CD14-positive monocyte (primary cell): Measurements from ENCODE around the gene ICAM2. TPM values are rescaled to one million over a fixed set of nuclear protein-coding genes. Genes with fewer than 3 reads are reported as not detected.

Experiments
- DNase-seq, 3 donors: peaks; one replicate each; pipeline ENCODE4 v3.0.0-alpha.2; 2011 to 2022
- H2AFZ ChIP-seq: 2 replicates; pipeline ENCODE4 v1.6.0; 2012; ENCODE audit warnings: mild to moderate bottlenecking, low read depth, low read length, inconsistent platforms; ENCODE audit not compliant: insufficient read depth, poor library complexity, severe bottlenecking
- H3K27ac ChIP-seq, 2 donors: 1 replicate in 1 of 2; 2 replicates in 1 of 2; pipeline ENCODE4 v1.5.1; 2012 to 2013; ENCODE audit warnings: low read length in 2 of 2, control low read depth in 1 of 2, inconsistent platforms in 1 of 2, low read depth in 1 of 2, mild to moderate bottlenecking in 1 of 2
- H3K27me3 ChIP-seq, 2 donors: one replicate each; pipeline versions ENCODE4 v1.6.0 to v1.6.1; 2011 to 2013; ENCODE audit warnings: low read length in 2 of 2; ENCODE audit not compliant: control insufficient read depth in 2 of 2, insufficient read depth in 2 of 2
- H3K36me3 ChIP-seq, 2 donors: replicated peaks in 1 of 2; 1 replicate in 1 of 2; 2 replicates in 1 of 2; pipeline versions ENCODE4 v1.5.1 to v1.6.1; 2012 to 2013; ENCODE audit warnings: low read length in 2 of 2, control low read depth in 1 of 2, inconsistent platforms in 1 of 2, mild to moderate bottlenecking in 1 of 2; ENCODE audit not compliant: insufficient read depth in 2 of 2, control insufficient read depth in 1 of 2
- H3K4me1 ChIP-seq, 2 donors: 1 replicate in 1 of 2; 2 replicates in 1 of 2; pipeline versions ENCODE4 v1.5.1 to v1.6.1; 2012 to 2013; ENCODE audit warnings: low read length in 2 of 2, control low read depth in 1 of 2, inconsistent platforms in 1 of 2, mild to moderate bottlenecking in 1 of 2, moderate library complexity in 1 of 2; ENCODE audit not compliant: insufficient read depth in 2 of 2, control insufficient read depth in 1 of 2
- H3K4me2 ChIP-seq: replicated peaks from 2 replicates; pipeline ENCODE3; 2012; ENCODE audit warnings: low read length, moderate library complexity, mild to moderate bottlenecking; ENCODE audit not compliant: poor library complexity, severe bottlenecking; ENCODE audit errors: extremely low read depth
- H3K4me3 ChIP-seq, 3 experiments: fragments of 200-600 bp in 1 of 3; sonication (generic) in 1 of 3; replicated peaks in 1 of 3; 1 replicate in 2 of 3; 2 replicates in 1 of 3; pipeline ENCODE4 v1.5.1; 2011 to 2013; ENCODE audit warnings: low read length in 3 of 3, mild to moderate bottlenecking in 3 of 3, control low read depth in 2 of 3, low read depth in 2 of 3, inconsistent platforms in 1 of 3, moderate library complexity in 1 of 3
- H3K79me2 ChIP-seq: 2 replicates; pipeline ENCODE4 v1.6.0; 2012; ENCODE audit warnings: mild to moderate bottlenecking, control low read depth, inconsistent platforms, low read length, moderate library complexity; ENCODE audit not compliant: insufficient read depth
- H3K9ac ChIP-seq: 2 replicates; pipeline ENCODE4 v1.6.0; 2017; ENCODE audit warnings: low read length, mild to moderate bottlenecking; ENCODE audit not compliant: insufficient read depth, poor library complexity, severe bottlenecking
- H3K9me3 ChIP-seq, 2 donors: replicated peaks in 1 of 2; 1 replicate in 1 of 2; 2 replicates in 1 of 2; pipeline versions ENCODE4 v1.5.1 to v1.6.1; 2012 to 2013; ENCODE audit warnings: low read length in 2 of 2, control low read depth in 1 of 2; ENCODE audit not compliant: control insufficient read depth in 1 of 2, insufficient read depth in 1 of 2
- H4K20me1 ChIP-seq: 2 replicates; pipeline ENCODE4 v1.6.0; 2012; ENCODE audit warnings: mild to moderate bottlenecking, low read length, control low read depth, moderate library complexity; ENCODE audit not compliant: insufficient read depth
- H3K27ac Mint-ChIP-seq, 7 donors: one replicate each; pipeline ENCODE4 v1.8.0; 2020; ENCODE audit warnings: mild to moderate bottlenecking in 7 of 7, mixed read lengths in 7 of 7, moderate library complexity in 6 of 7, inconsistent platforms in 2 of 7
- H3K27me3 Mint-ChIP-seq, 3 donors: one replicate each; pipeline ENCODE4 v1.8.0; 2021 to 2022; ENCODE audit warnings: low read depth in 3 of 3, mild to moderate bottlenecking in 3 of 3, mixed read lengths in 3 of 3, moderate library complexity in 3 of 3, inconsistent platforms in 1 of 3
- H3K36me3 Mint-ChIP-seq, 2 donors: one replicate each; pipeline ENCODE4 v1.8.0; 2020; ENCODE audit warnings: mixed read lengths in 2 of 2, inconsistent platforms in 1 of 2, mild to moderate bottlenecking in 1 of 2
- H3K4me1 Mint-ChIP-seq: one replicate; pipeline ENCODE4 v1.8.0; 2020; ENCODE audit warnings: mild to moderate bottlenecking, mixed read lengths
- H3K4me3 Mint-ChIP-seq, 2 donors: one replicate each; pipeline ENCODE4 v1.8.0; 2020; ENCODE audit warnings: mild to moderate bottlenecking in 2 of 2, mixed read lengths in 2 of 2, moderate library complexity in 1 of 2
- H3K9me3 Mint-ChIP-seq, 7 donors: one replicate each; pipeline ENCODE4 v1.8.0; 2020 to 2022; ENCODE audit warnings: mixed read lengths in 7 of 7, mild to moderate bottlenecking in 6 of 7, moderate library complexity in 6 of 7, inconsistent platforms in 2 of 7
- WGBS: methylation state at CpG from one replicate; pipeline ENCODE4 v1.1.5; 2013; ENCODE audit warnings: missing lambda C conversion rate; ENCODE audit not compliant: insufficient coverage; 5-methylcytosine and 5-hydroxymethylcytosine counted together
- intact Hi-C, 2 donors: fragments of 100-400 bp; cut with micrococcal nuclease; formaldehyde crosslinking; loops; one replicate each; pipeline versions ENCODE4 v1.15.0 to v1.15.1; 2023
- polyA plus RNA-seq, 3 donors: library from polyadenylated mRNA; depleted of rRNA in 1 of 3; unstranded in 2 of 3; stranded (reverse) in 1 of 3; fragments of 300-500 nt in 2 of 3; fragments of >200 nt in 1 of 3; fragmentation: Illumina TruSeq in 2 of 3; gene quantifications; 1 replicate in 2 of 3; 2 replicates in 1 of 3; pipeline ENCODE4 v1.2.3, GENCODE V29; 2012 to 2021
- TF ChIP-seq, protein P1 (sequence below): fragments of 200-600 bp; IDR thresholded peaks from one replicate; pipeline ENCODE4 v1.8.0; 2022; ENCODE audit warnings: antibody characterized with exemption, mild to moderate bottlenecking

Gene ICAM2
- polyA plus RNA-seq, 3 donors = 111 to 186 (median 174) TPM

DNA sequence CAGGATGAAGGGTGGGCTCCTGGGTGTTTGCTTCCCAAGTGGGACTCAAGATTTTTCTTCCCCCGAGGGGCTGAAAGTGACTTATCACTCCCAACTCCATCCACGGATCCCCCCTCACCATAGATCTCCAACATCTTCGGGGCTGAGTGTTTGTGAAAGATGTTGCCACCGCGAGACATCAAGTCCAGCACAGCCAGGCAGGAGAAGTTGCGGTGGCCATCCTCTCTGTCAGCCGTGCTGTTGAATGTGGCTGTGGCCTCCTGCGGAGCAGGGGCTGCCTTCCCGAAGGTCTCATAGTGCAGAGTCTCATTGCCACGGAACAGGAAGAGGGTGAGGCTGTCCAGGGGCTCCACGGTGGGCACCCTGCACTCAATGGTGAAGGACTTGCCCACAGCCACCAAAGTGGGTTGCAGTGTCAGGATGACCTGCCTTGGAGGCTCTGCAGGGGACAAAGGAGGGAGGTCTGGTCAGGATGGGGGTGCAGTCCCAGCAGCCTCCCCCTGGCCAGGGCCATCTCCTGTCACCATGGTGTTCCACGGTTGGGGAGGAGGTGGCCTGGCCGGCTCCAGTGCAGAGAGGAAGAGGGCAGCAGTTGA lies 16.8 kb downstream of the ICAM2 start:
- WGBS = 82% methylated on average over 7 of the region's 13 CpGs
- Histone ChIP-seq H3K79me2 (peaks cover 21% of the 10 kb centered on the region), H2AFZ (no peak overlapping the region), H3K9me3 (no peaks in the 10 kb centered on the region), H3K27ac (no peak overlapping the region), H3K9ac (no peak overlapping the region), H3K4me3 (no peak overlapping the region), H3K4me2 (no peak overlapping the region), H3K4me1 (peaks cover 41 to 47% of the 10 kb centered on the region in 2 donors), H3K36me3 (peaks cover 36 to 48% of the 10 kb centered on the region in 2 donors), H3K27me3 (peaks cover 0 to 13% of the 10 kb centered on the region in 2 donors), H4K20me1 (no peaks in the 10 kb centered on the region)
- no peak for DNase-seq
- Mint-ChIP-seq H3K4me1 (peaks cover 50% of the 10 kb centered on the region), H3K36me3 (peaks cover 39 to 53% of the 10 kb centered on the region in 2 donors), H3K27ac (peak overlapping the region in 4 of 7 donors; percentile 43 to 86 (median 64)), H3K4me3 (no peak overlapping the region), H3K9me3 (peaks cover 0 to 3% (median 0%) of the 10 kb centered on the region in 7 donors), H3K27me3 (peaks cover 10 to 19% (median 14%) of the 10 kb centered on the region in 3 donors)
- intact Hi-C loops = no loop called here
- TF ChIP-seq, protein P1, sequence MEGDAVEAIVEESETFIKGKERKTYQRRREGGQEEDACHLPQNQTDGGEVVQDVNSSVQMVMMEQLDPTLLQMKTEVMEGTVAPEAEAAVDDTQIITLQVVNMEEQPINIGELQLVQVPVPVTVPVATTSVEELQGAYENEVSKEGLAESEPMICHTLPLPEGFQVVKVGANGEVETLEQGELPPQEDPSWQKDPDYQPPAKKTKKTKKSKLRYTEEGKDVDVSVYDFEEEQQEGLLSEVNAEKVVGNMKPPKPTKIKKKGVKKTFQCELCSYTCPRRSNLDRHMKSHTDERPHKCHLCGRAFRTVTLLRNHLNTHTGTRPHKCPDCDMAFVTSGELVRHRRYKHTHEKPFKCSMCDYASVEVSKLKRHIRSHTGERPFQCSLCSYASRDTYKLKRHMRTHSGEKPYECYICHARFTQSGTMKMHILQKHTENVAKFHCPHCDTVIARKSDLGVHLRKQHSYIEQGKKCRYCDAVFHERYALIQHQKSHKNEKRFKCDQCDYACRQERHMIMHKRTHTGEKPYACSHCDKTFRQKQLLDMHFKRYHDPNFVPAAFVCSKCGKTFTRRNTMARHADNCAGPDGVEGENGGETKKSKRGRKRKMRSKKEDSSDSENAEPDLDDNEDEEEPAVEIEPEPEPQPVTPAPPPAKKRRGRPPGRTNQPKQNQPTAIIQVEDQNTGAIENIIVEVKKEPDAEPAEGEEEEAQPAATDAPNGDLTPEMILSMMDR = no peak

DNA sequence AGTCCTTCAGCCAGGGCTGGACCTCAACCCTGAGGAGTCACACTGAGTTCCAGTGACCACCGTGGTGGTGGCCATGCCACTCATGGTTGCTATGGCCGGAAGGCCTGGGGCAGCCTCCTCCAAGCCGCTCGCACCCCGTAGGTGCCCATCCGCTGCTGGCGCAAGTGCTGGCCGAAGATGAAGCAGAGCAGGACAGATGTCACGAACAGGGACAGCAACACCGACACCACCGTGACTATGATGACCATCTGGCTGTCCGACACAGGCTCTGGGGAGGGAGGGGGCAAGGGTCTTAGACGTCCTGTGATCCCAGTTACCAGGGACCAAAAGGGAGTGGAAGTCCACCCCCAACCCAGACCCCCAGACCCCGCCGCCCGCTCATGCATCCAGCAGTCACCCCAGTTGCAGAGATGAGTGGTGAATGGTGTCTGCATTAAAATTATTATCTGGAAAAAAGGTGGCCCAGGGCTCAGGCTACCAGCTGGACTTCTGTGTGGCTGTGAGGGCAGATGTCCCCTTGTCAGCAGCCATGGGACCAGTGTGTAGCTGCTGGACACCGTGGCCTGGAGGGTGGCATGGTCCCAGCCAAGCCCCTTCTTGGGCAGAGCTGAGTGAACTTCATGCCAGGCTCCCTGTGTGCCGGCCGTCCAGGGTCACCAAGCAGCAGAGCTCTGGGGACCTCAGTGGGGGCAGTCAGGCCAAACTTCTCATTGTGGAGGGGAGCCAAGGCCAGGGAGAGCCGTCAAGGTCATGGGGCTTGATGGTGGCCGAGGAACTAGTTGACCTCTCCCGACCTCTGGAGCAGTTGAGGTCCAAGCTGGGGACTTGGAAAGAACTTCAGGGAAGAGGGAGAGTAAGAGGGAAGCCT lies 17.5 kb downstream of the ICAM2 start:
- Histone ChIP-seq H3K4me3 (no peak overlapping the region), H3K9me3 (no peaks in the 10 kb centered on the region), H3K27me3 (peaks cover 0 to 20% of the 10 kb centered on the region in 2 donors), H3K4me2 (no peak overlapping the region), H4K20me1 (no peaks in the 10 kb centered on the region), H3K36me3 (peaks cover 36 to 48% of the 10 kb centered on the region in 2 donors), H3K27ac (peak overlapping the region; percentile 43 to 78), H3K9ac (no peak overlapping the region), H3K79me2 (peaks cover 13% of the 10 kb centered on the region), H3K4me1 (peaks cover 41 to 47% of the 10 kb centered on the region in 2 donors), H2AFZ (no peak overlapping the region)
- H3K36me3 Mint-ChIP-seq = peaks cover 37 to 53% of the 10 kb centered on the region in 2 donors
- no peak for DNase-seq
- peaks cover 15 to 26% (median 21%) of the 10 kb centered on the region in 3 donors for H3K27me3 Mint-ChIP-seq
- H3K27ac Mint-ChIP-seq = peak overlapping the region in 5 of 7 donors; percentile 18 to 86 (median 72)
- 97% methylated on average over 15 of the region's 22 CpGs for WGBS
- H3K4me3 Mint-ChIP-seq = no peak overlapping the region
- peaks cover 47% of the 10 kb centered on the region for H3K4me1 Mint-ChIP-seq
- peaks cover 0 to 5% (median under 1%) of the 10 kb centered on the region in 7 donors for H3K9me3 Mint-ChIP-seq
- intact Hi-C loops = no loop called here
- TF ChIP-seq, protein P1 = no peak
